ENCODE measurements around the gene DNMT3A.

DNMT3A gene

GRCh38 chr2:25307949-25308557 is 33.7 kb downstream of the DNMT3A start:
- DNase-seq (ENCODE audit: low read depth): no peak
- no peak overlapping the region for H3K4me3 ChIP-seq (ENCODE audit: low read length)
- TF ChIP-seq, protein P1, sequence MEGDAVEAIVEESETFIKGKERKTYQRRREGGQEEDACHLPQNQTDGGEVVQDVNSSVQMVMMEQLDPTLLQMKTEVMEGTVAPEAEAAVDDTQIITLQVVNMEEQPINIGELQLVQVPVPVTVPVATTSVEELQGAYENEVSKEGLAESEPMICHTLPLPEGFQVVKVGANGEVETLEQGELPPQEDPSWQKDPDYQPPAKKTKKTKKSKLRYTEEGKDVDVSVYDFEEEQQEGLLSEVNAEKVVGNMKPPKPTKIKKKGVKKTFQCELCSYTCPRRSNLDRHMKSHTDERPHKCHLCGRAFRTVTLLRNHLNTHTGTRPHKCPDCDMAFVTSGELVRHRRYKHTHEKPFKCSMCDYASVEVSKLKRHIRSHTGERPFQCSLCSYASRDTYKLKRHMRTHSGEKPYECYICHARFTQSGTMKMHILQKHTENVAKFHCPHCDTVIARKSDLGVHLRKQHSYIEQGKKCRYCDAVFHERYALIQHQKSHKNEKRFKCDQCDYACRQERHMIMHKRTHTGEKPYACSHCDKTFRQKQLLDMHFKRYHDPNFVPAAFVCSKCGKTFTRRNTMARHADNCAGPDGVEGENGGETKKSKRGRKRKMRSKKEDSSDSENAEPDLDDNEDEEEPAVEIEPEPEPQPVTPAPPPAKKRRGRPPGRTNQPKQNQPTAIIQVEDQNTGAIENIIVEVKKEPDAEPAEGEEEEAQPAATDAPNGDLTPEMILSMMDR (conservative IDR thresholded peaks at IDR 0.05; ENCODE audit: low read length): no peak

GRCh38 chr2:25306777-25307368 is 34.9 kb downstream of the DNMT3A start:
- peak; percentile 36 for DNase-seq (ENCODE audit: low read depth)
- TF ChIP-seq, protein P1 (conservative IDR thresholded peaks at IDR 0.05; ENCODE audit: low read length): no peak
- H3K4me3 ChIP-seq (ENCODE audit: low read length): no peak overlapping the region

- no peak overlapping the region for H3K4me3 ChIP-seq (ENCODE audit: low read length)
- TF ChIP-seq, protein P1 (conservative IDR thresholded peaks at IDR 0.05; ENCODE audit: low read length): no peak
- peak; percentile 77 for DNase-seq (ENCODE audit: low read depth)
Observed at GRCh38 chr2:25305775-25306174, 36.0 kb downstream of the DNMT3A start.

GRCh38 chr2:25304826-25305596 is 36.7 kb downstream of the DNMT3A start:
- no peak for DNase-seq (ENCODE audit: low read depth)
- TF ChIP-seq, protein P1 (conservative IDR thresholded peaks at IDR 0.05; ENCODE audit: low read length): no peak
- no peak overlapping the region for H3K4me3 ChIP-seq (ENCODE audit: low read length)

GRCh38 chr2:25304321-25304720 is 37.4 kb downstream of the DNMT3A start:
- no peak for DNase-seq (ENCODE audit: low read depth)
- TF ChIP-seq, protein P1 (conservative IDR thresholded peaks at IDR 0.05; ENCODE audit: low read length): no peak
- no peak overlapping the region for H3K4me3 ChIP-seq (ENCODE audit: low read length)

GRCh38 chr2:25303633-25304236 is 38.0 kb downstream of the DNMT3A start:
- TF ChIP-seq, protein P1 (conservative IDR thresholded peaks at IDR 0.05; ENCODE audit: low read length): no peak
- DNase-seq (ENCODE audit: low read depth): no peak
- no peak overlapping the region for H3K4me3 ChIP-seq (ENCODE audit: low read length)
